Measurements from ENCODE around the gene FOXN3.

FOXN3 gene

GRCh38 chr14:89283327-89284060 lies 133.5 kb downstream of the FOXN3 start:
- Histone ChIP-seq H3K27me3 (ENCODE audit: insufficient read depth, low read length, poor library complexity, severe bottlenecking) (no peaks in the 10 kb centered on the region), H4K20me1 (ENCODE audit: insufficient read depth, low read length, poor library complexity, severe bottlenecking) (peaks cover 40% of the 10 kb centered on the region), H3K9me2 (replicated peaks; ENCODE audit: low read depth, low read length) (no peaks in the 10 kb centered on the region), H3F3A (ENCODE audit: low read depth) (no peaks in the 10 kb centered on the region), H3K4me1 (ENCODE audit: insufficient read depth, low read length, poor library complexity, severe bottlenecking) (peaks cover 9% of the 10 kb centered on the region), H3K9ac (ENCODE audit: low read depth, low read length, poor library complexity, severe bottlenecking) (no peak overlapping the region), H3K79me2 (ENCODE audit: insufficient read depth, low read length) (peaks cover 74% of the 10 kb centered on the region; the same call in 1 of the 2 replicates), H3K9me3 (ENCODE audit: insufficient read depth, low read depth, low read length) (no peaks in the 10 kb centered on the region), H3K4me2 (ENCODE audit: low read depth, low read length, poor library complexity, severe bottlenecking) (no peak overlapping the region), H3K4me3 (ENCODE audit: low read length, poor library complexity, severe bottlenecking) (no peak overlapping the region), H2AFZ (ENCODE audit: low read length) (no peak overlapping the region), H3K36me3 (ENCODE audit: insufficient read depth, low read length) (peaks cover 44% of the 10 kb centered on the region; the same call in 1 of the 2 replicates)
- TF ChIP-seq EZH2phosphoT487 (IDR thresholded peaks at IDR 0.05; ENCODE audit: borderline replicate concordance) (no peak), CTCF (conservative IDR thresholded peaks at IDR 0.05; ENCODE audit: low read length) (no peak)

- Histone ChIP-seq H3K9me2 (replicated peaks; ENCODE audit: low read depth, low read length) (no peaks in the 10 kb centered on the region), H2AFZ (ENCODE audit: low read length) (no peak overlapping the region), H3K4me1 (ENCODE audit: insufficient read depth, low read length, poor library complexity, severe bottlenecking) (peaks cover 11% of the 10 kb centered on the region), H4K20me1 (ENCODE audit: insufficient read depth, low read length, poor library complexity, severe bottlenecking) (peaks cover 36% of the 10 kb centered on the region), H3K4me3 (ENCODE audit: low read length, poor library complexity, severe bottlenecking) (no peak overlapping the region), H3K79me2 (ENCODE audit: insufficient read depth, low read length) (peaks cover 69% of the 10 kb centered on the region; the same call in 1 of the 2 replicates), H3K4me2 (ENCODE audit: low read depth, low read length, poor library complexity, severe bottlenecking) (no peak overlapping the region), H3K27me3 (ENCODE audit: insufficient read depth, low read length, poor library complexity, severe bottlenecking) (no peaks in the 10 kb centered on the region), H3K9ac (ENCODE audit: low read depth, low read length, poor library complexity, severe bottlenecking) (no peak overlapping the region), H3F3A (ENCODE audit: low read depth) (no peaks in the 10 kb centered on the region), H3K36me3 (ENCODE audit: insufficient read depth, low read length) (peaks cover 49% of the 10 kb centered on the region; the same call in 1 of the 2 replicates), H3K9me3 (ENCODE audit: insufficient read depth, low read depth, low read length) (no peaks in the 10 kb centered on the region)
- no peak for TF ChIP-seq EZH2phosphoT487 (IDR thresholded peaks at IDR 0.05; ENCODE audit: borderline replicate concordance)
- TF ChIP-seq CTCF (conservative IDR thresholded peaks at IDR 0.05; ENCODE audit: low read length), result no peak
These were observed 134.8 kb downstream of the FOXN3 start for GRCh38 chr14:89282191-89282590.

- H3K9me2 ChIP-seq (replicated peaks; ENCODE audit: low read depth, low read length), result no peaks in the 10 kb centered on the region
- H3K27me3 ChIP-seq (ENCODE audit: insufficient read depth, low read length, poor library complexity, severe bottlenecking), result no peaks in the 10 kb centered on the region
- peaks cover 43% of the 10 kb centered on the region for H4K20me1 ChIP-seq (ENCODE audit: insufficient read depth, low read length, poor library complexity, severe bottlenecking)
These were observed 136.4 kb downstream of the FOXN3 start for GRCh38 chr14:89280600-89280999.

More at GRCh38 chr14:89280600-89280999, 136.4 kb downstream of the FOXN3 start:
- H3K4me2 ChIP-seq (ENCODE audit: low read depth, low read length, poor library complexity, severe bottlenecking), result no peak overlapping the region
- H3K79me2 ChIP-seq (ENCODE audit: insufficient read depth, low read length), result peaks cover 65% of the 10 kb centered on the region; the same call in 1 of the 2 replicates
- H3K36me3 ChIP-seq (ENCODE audit: insufficient read depth, low read length), result peaks cover 45% of the 10 kb centered on the region; the same call in 1 of the 2 replicates
- H3F3A ChIP-seq (ENCODE audit: low read depth), result 0 out of 2 replicates have a peak, but pooled peaks cover 3% of the 10 kb centered on the region
- peaks cover 27% of the 10 kb centered on the region for H3K4me1 ChIP-seq (ENCODE audit: insufficient read depth, low read length, poor library complexity, severe bottlenecking)
- no peaks in the 10 kb centered on the region for H3K9me3 ChIP-seq (ENCODE audit: insufficient read depth, low read depth, low read length)
- no peak overlapping the region for H2AFZ ChIP-seq (ENCODE audit: low read length)
- H3K9ac ChIP-seq (ENCODE audit: low read depth, low read length, poor library complexity, severe bottlenecking), result no peak overlapping the region
- no peak overlapping the region for H3K4me3 ChIP-seq (ENCODE audit: low read length, poor library complexity, severe bottlenecking)
- TF ChIP-seq CTCF (conservative IDR thresholded peaks at IDR 0.05; ENCODE audit: low read length), result no peak
- no peak for TF ChIP-seq EZH2phosphoT487 (IDR thresholded peaks at IDR 0.05; ENCODE audit: borderline replicate concordance)
